Activated T-helper 1 cell treated with anti-CD3 and anti-CD28 coated beads, Interleukin-2, amount 50 U/mL, for 16 hours (primary cell): ENCODE measurements around the gene RAB29.
"Not testable (repeated sequence)": the region's sequence is repeated elsewhere in the genome, so short reads cannot be mapped to it uniquely, and the experiment has no call there.

Experiments used
- DNase-seq, 2 donors: peaks; one replicate each; pipeline ENCODE4 v3.0.0-alpha.2; 2020; ENCODE audit warnings: low read depth in 1 of 2, low spot score in 1 of 2

RAB29 gene

GRCh38 chr1:205726619-205727125, 48.6 kb downstream of the RAB29 start:
- no peak for DNase-seq

GRCh38 chr1:205725514-205725913, 49.8 kb downstream of the RAB29 start:
- no peak for DNase-seq

- DNase-seq, result not testable (repeated sequence)
These were observed 54.5 kb downstream of the RAB29 start for GRCh38 chr1:205720740-205721139.

GRCh38 chr1:205719762-205720161, 55.5 kb downstream of the RAB29 start:
- no peak for DNase-seq

- no peak for DNase-seq
These were observed 56.3 kb downstream of the RAB29 start for GRCh38 chr1:205719015-205719414.
